Activated T-cell treated with anti-CD3 and anti-CD28 coated beads, Interleukin-2, amount 50 U/mL, for 48 hours (primary cell): ENCODE data around the gene ATAT1.

Experiments
- DNase-seq, 2 experiments: peaks; one replicate each; pipeline ENCODE4 v3.0.0-alpha.2; 2020

Gene ATAT1

GRCh38 chr6:30685157-30686008 lies 58.7 kb downstream of the ATAT1 start:
- peak; percentile 57 to 60 for DNase-seq

GRCh38 chr6:30686009-30686907 lies 59.6 kb downstream of the ATAT1 start, which contains the start of gene PPP1R18:
Gene PPP1R18 (minus strand): TSS chr6:30686645. CDS start chr6:30686018, 627 bp downstream.
- DNase-seq, result peak; percentile 89 to 92

DNA sequence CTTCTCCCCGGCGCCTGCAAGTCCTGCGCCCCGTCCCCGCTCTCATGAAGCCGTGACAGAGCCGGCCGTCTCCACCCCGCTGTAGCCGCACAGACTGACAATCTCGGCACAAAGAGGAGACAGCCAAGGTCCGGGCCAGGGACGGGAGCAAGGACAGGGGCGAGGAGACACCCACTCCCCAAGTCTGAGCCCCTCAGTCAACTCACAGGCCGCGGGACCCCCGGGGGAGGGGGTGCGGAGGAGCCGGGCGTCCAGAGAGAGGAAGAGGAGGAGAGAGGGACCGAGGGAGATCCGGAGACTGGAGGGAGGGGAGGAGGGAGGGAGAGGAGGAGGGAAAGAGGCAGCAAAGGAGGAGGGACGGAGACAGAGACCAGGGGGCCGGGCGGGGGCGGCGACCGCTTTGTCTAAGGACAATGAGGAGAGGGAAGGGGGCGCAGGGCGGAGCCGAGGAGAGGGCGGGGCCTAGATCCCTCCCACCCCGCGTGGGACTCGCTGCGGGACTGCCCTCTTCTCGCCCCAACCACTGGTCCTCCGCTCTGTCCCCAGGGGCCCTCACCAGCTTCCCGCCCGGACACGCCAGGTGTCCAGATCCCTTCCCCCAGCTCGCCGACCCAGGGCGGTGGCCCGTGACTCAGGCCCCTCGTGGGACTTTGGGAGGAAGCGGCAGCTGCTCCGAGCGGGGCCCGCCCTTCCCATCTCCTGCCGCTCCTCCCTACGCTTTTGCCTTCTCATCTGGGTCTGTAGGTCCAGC lies 60.4 kb downstream of the ATAT1 start:
- peak; percentile 90 to 92 for DNase-seq

- peak in 1 of 2 experiments; percentile 32 for DNase-seq
Observed at GRCh38 chr6:30687659-30688431, 61.2 kb downstream of the ATAT1 start.

GRCh38 chr6:30688569-30688968 lies 61.9 kb downstream of the ATAT1 start:
- peak in 1 of 2 experiments; percentile 24 for DNase-seq

- DNase-seq, result no peak
Observed at GRCh38 chr6:30689022-30689865, 62.6 kb downstream of the ATAT1 start.

GRCh38 chr6:30689985-30690384 lies 63.3 kb downstream of the ATAT1 start:
- no peak for DNase-seq

DNA sequence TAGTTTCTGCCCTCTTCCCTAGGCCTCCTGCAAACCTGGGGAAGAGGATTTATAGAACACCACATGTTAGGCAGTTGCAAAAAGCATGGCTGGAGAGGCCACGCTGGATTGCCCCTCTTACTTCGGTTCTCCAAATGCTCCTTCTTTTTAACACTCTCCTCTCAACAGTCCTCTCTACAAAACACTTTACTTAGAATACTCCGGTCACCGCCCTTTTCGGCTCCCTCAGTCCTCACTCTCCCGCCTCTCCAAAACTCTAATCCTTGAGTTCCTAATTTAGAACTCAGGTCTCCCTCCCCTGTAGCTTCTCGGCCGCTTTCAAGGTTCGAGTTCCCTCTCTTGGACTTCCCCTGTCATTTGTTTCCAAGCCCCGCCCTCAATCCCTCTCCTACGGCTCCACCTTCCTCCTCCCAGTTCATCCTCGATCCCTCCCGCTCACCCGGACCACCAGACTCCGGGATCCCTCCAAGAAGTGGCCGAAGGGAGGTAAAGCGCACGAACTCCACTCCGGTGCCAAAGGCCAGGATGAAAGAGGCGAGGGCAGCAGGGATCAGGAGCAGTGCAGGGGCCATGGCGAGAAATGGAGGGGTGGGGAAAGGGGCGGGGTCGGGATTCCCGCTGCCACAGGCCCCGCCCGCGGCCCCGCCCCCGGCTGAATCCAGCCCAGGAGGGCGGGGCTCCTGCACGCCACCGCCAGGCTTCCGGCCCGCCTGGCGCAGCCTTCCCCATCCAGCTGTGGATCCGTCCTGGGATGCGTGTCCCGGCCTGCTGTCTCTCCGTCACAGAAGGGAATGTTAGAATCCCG lies 63.9 kb downstream of the ATAT1 start, which contains the start of gene NRM:
TSS of gene NRM (minus strand) at position 582 of the 805 bp plus-strand sequence. CDS start at position 572, 10 bp downstream.
- peak; percentile 89 for DNase-seq

DNA sequence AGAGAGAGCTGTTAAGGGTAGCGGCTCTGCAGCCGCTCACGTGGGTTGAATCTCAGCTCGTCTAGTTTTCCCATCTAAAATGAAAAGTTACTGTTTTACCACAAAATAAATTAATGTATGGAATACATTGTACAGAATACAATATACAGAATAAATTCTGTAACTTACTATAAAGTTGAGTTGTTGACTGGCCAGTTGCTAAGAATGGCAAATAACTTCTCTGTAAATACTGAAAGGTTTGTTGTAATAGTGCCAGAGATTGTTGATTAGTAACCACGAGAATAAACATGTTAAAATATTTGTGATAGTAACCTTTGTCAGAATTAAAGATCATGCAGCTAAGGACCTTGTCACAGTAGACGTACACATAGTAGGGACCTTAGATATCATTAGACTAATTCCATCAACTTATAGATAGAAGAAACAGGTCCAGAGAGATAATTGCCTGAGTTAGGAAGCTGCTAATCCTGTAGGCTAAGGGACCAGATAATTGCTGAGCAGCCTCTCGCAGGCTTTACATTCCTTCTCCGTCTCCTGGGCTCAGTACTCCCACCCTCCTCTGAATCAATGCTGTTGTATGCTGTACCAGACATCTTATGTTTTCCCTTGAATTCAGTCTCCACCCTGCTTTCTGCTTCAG lies 64.7 kb downstream of the ATAT1 start:
- DNase-seq, result no peak
